Measurements from ENCODE around the gene DENND4C.

Gene DENND4C

GRCh38 chr9:19223724-19224123 is 6.8 kb upstream of the DENND4C start:
- TF ChIP-seq TAF1 (IDR thresholded peaks at IDR 0.05; ENCODE audit: borderline replicate concordance, insufficient read depth, low read length) = no peak
- no peak for TF ChIP-seq FOXP2 (optimal IDR thresholded peaks at IDR 0.05; ENCODE audit: borderline replicate concordance, extremely low read depth, extremely low read length, insufficient read depth)
- no peak for TF ChIP-seq REST (IDR thresholded peaks at IDR 0.05; ENCODE audit: insufficient read depth in 1 of 2, low read depth in 2 of 2, low read length in 2 of 2)
- no peak for TF ChIP-seq SIN3A (IDR thresholded peaks at IDR 0.05; ENCODE audit: borderline replicate concordance, insufficient read depth, low read length)
- TF ChIP-seq POLR2AphosphoS5 (IDR thresholded peaks at IDR 0.05; ENCODE audit: low read depth, low read length) = no peak

GRCh38 chr9:19224563-19224962 is 5.9 kb upstream of the DENND4C start:
- no peak for TF ChIP-seq POLR2AphosphoS5 (IDR thresholded peaks at IDR 0.05; ENCODE audit: low read depth, low read length)

GRCh38 chr9:19229595-19230354 is 718 bp upstream of the DENND4C start:
- 0 out of 2 replicates have a peak, but pooled peaks have one; percentile 19 for TF ChIP-seq TAF1 (IDR thresholded peaks at IDR 0.05; ENCODE audit: borderline replicate concordance, insufficient read depth, low read length)
- TF ChIP-seq REST (IDR thresholded peaks at IDR 0.05; ENCODE audit: insufficient read depth in 1 of 2, low read depth in 2 of 2, low read length in 2 of 2) = no peak

- TF ChIP-seq TAF1 (IDR thresholded peaks at IDR 0.05; ENCODE audit: borderline replicate concordance, insufficient read depth, low read length) (no peak), REST (IDR thresholded peaks at IDR 0.05; ENCODE audit: insufficient read depth in 1 of 2, low read depth in 2 of 2, low read length in 2 of 2) (no peak), POLR2AphosphoS5 (IDR thresholded peaks at IDR 0.05; ENCODE audit: low read depth, low read length) (no peak), FOXP2 (optimal IDR thresholded peaks at IDR 0.05; ENCODE audit: borderline replicate concordance, extremely low read depth, extremely low read length, insufficient read depth) (no peak), SIN3A (IDR thresholded peaks at IDR 0.05; ENCODE audit: borderline replicate concordance, insufficient read depth, low read length) (no peak)
These were observed 822 bp downstream of the DENND4C start for GRCh38 chr9:19231126-19231903.

GRCh38 chr9:19231904-19232822 is 1.7 kb downstream of the DENND4C start:
- TF ChIP-seq POLR2AphosphoS5 (IDR thresholded peaks at IDR 0.05; ENCODE audit: low read depth, low read length) (no peak), SIN3A (IDR thresholded peaks at IDR 0.05; ENCODE audit: borderline replicate concordance, insufficient read depth, low read length) (no peak), FOXP2 (optimal IDR thresholded peaks at IDR 0.05; ENCODE audit: borderline replicate concordance, extremely low read depth, extremely low read length, insufficient read depth) (no peak), REST (IDR thresholded peaks at IDR 0.05; ENCODE audit: insufficient read depth in 1 of 2, low read depth in 2 of 2, low read length in 2 of 2) (no peak), TAF1 (IDR thresholded peaks at IDR 0.05; ENCODE audit: borderline replicate concordance, insufficient read depth, low read length) (no peak)

Measured in PFSK-1 (cell line).